GM12891 (cell line): ENCODE results near the gene PPP1R12A.
"Not testable (repeated sequence)": the region's sequence is repeated elsewhere in the genome, so short reads cannot be mapped to it uniquely, and the experiment has no call there.

Experiments used
- PAX5 ChIP-seq: IDR thresholded peaks from 2 replicates; pipeline ENCODE4 v1.6.1; 2011; ENCODE audit warnings: low read length, moderate library complexity, mild to moderate bottlenecking; ENCODE audit not compliant: insufficient read depth, severe bottlenecking
- POLR2A ChIP-seq: IDR thresholded peaks from 2 replicates; pipeline ENCODE4 v1.6.1; 2011; ENCODE audit warnings: low read depth, low read length, control low read depth
- POLR2AphosphoS5 ChIP-seq: IDR thresholded peaks from 2 replicates; pipeline ENCODE4 v1.6.1; 2011; ENCODE audit warnings: low read depth, low read length, control low read depth
- POU2F2 ChIP-seq: IDR thresholded peaks from 2 replicates; pipeline ENCODE4 v1.6.1; 2011; ENCODE audit warnings: low read depth, mild to moderate bottlenecking, control low read depth, low read length, moderate library complexity

- not testable (repeated sequence) for TF ChIP-seq POLR2AphosphoS5, PAX5, POLR2A, POU2F2
Measured at GRCh38 chr12:79784366-79785065, 150.4 kb downstream of the PPP1R12A start.
